T-helper 2 cell treated with Interferon-gamma antibody and Interleukin-4, amounts not matched to agents 100 ng/mL and 5 ng/mL, for 36 hours (primary cell): ENCODE results near the gene SUN1. TPM values are rescaled to one million over a fixed set of nuclear protein-coding genes. Genes with fewer than 3 reads are reported as not detected.

Experiments used
- total RNA-seq: library from RNA; stranded (reverse); gene quantifications from 2 replicates; pipeline ENCODE4 v1.2.3, GENCODE V29; 2022

SUN1 gene
- total RNA-seq, 1 donor from 2014 or later = 63.3 TPM

Other genes starting within 250 kb of the SUN1 start
- gene DNAAF5, start 105.8 kb upstream of the SUN1 start, total RNA-seq = 25.0 and 25.7 TPM in 2 replicates
- 32.5 and 32.7 TPM in 2 replicates for gene PRKAR1B, start 105.2 kb upstream of the SUN1 start, total RNA-seq
- gene GET4, start 44.1 kb downstream of the SUN1 start, total RNA-seq = 35.2 and 40.2 TPM in 2 replicates
- gene ADAP1, start 122.2 kb downstream of the SUN1 start, total RNA-seq = 23.7 and 25.0 TPM in 2 replicates
- 17.1 and 18.8 TPM in 2 replicates for gene COX19, start 143.1 kb downstream of the SUN1 start, total RNA-seq
- gene CYP2W1, start 150.7 kb downstream of the SUN1 start, total RNA-seq = not detected in 2 replicates
- 13.8 and 17.0 TPM in 2 replicates for gene GPR146, start 212.1 kb downstream of the SUN1 start, total RNA-seq